Left lobe of liver (tissue), 1 donor: ENCODE results near the gene DMKN. TPM values are rescaled to one million over a fixed set of nuclear protein-coding genes. Genes with fewer than 3 reads are reported as not detected.

Experiments
- total RNA-seq: library from RNA; stranded (reverse); gene quantifications from one replicate; pipeline ENCODE4 v1.2.1, GENCODE V29; 2021
- donor health status: DM: no; HTN: yes; CAD: no.

DMKN gene
- total RNA-seq, 1 donor from 2014 or later, result 2.0 TPM

Other genes starting within 250 kb of the DMKN start
- gene USF2, start 244.7 kb downstream of the DMKN start, total RNA-seq, result 91.7 TPM
- gene HAMP, start 231.1 kb downstream of the DMKN start, total RNA-seq, result 37.2 TPM
- 0.81 TPM for gene MAG, start 221.5 kb downstream of the DMKN start, total RNA-seq
- gene CD22, start 184.5 kb downstream of the DMKN start, total RNA-seq, result 1.2 TPM
- gene FFAR1, start 165.7 kb downstream of the DMKN start, total RNA-seq, result not detected
- not detected for gene FFAR3, start 155.2 kb downstream of the DMKN start, total RNA-seq
- gene GPR42, start 142.6 kb downstream of the DMKN start, total RNA-seq, result not detected
- gene FFAR2, start 65.4 kb downstream of the DMKN start, total RNA-seq, result not detected
- gene KRTDAP, start 23.2 kb downstream of the DMKN start, total RNA-seq, result not detected
- gene SBSN, start 14.7 kb upstream of the DMKN start, total RNA-seq, result not detected
- not detected for gene GAPDHS, start 19.8 kb upstream of the DMKN start, total RNA-seq
- 26.6 TPM for gene TMEM147, start 32.0 kb upstream of the DMKN start, total RNA-seq
- not detected for gene ATP4A, start 50.0 kb upstream of the DMKN start, total RNA-seq
- gene PMIS2, start 72.5 kb upstream of the DMKN start, total RNA-seq, result not detected
- gene HAUS5, start 99.1 kb upstream of the DMKN start, total RNA-seq, result 5.7 TPM
- 30.7 TPM for gene RBM42, start 115.4 kb upstream of the DMKN start, total RNA-seq
- 0.48 TPM for gene ETV2, start 128.1 kb upstream of the DMKN start, total RNA-seq
- gene COX6B1, start 134.7 kb upstream of the DMKN start, total RNA-seq, result 196 TPM
- gene UPK1A, start 152.9 kb upstream of the DMKN start, total RNA-seq, result not detected
- 0.10 TPM for gene ZBTB32, start 190.9 kb upstream of the DMKN start, total RNA-seq
- gene KMT2B, start 204.4 kb upstream of the DMKN start, total RNA-seq, result 23.0 TPM
- 30.8 TPM for gene IGFLR1, start 228.8 kb upstream of the DMKN start, total RNA-seq
- gene U2AF1L4, start 231.8 kb upstream of the DMKN start, total RNA-seq, result 15.1 TPM
- gene PSENEN, start 232.0 kb upstream of the DMKN start, total RNA-seq, result 31.7 TPM
- gene LIN37, start 234.9 kb upstream of the DMKN start, total RNA-seq, result 4.7 TPM
- 7.0 TPM for gene HSPB6, start 243.4 kb upstream of the DMKN start, total RNA-seq
- 4.5 TPM for gene PROSER3, start 244.5 kb upstream of the DMKN start, total RNA-seq